Fibroblast of the aortic adventitia (primary cell): Measurements from ENCODE around the gene PRPH. TPM values are rescaled to one million over a fixed set of nuclear protein-coding genes. Genes with fewer than 3 reads are reported as not detected.

Source experiments
- DNase-seq: peaks from one replicate; pipeline ENCODE4 v3.0.0-alpha.2; 2010; ENCODE audit warnings: low read depth
- H3K4me3 ChIP-seq: 2 replicates; pipeline ENCODE4 v1.5.1; 2011; ENCODE audit warnings: low read depth, mild to moderate bottlenecking, control low read depth, low read length, moderate library complexity
- total RNA-seq: library from RNA; depleted of rRNA; stranded (reverse); fragments of >200 nt; gene quantifications from 2 replicates; pipeline ENCODE4 v1.2.3, GENCODE V29; 2012; ENCODE audit warnings: low replicate concordance
- TF ChIP-seq, protein P1 (sequence below): IDR thresholded peaks from 2 replicates; pipeline ENCODE4 v1.5.1; 2011; ENCODE audit warnings: mild to moderate bottlenecking, low read length, control low read depth, inconsistent platforms; ENCODE audit not compliant: insufficient read depth

PRPH gene
- total RNA-seq, 1 donor, result 0.18 TPM

DNA sequence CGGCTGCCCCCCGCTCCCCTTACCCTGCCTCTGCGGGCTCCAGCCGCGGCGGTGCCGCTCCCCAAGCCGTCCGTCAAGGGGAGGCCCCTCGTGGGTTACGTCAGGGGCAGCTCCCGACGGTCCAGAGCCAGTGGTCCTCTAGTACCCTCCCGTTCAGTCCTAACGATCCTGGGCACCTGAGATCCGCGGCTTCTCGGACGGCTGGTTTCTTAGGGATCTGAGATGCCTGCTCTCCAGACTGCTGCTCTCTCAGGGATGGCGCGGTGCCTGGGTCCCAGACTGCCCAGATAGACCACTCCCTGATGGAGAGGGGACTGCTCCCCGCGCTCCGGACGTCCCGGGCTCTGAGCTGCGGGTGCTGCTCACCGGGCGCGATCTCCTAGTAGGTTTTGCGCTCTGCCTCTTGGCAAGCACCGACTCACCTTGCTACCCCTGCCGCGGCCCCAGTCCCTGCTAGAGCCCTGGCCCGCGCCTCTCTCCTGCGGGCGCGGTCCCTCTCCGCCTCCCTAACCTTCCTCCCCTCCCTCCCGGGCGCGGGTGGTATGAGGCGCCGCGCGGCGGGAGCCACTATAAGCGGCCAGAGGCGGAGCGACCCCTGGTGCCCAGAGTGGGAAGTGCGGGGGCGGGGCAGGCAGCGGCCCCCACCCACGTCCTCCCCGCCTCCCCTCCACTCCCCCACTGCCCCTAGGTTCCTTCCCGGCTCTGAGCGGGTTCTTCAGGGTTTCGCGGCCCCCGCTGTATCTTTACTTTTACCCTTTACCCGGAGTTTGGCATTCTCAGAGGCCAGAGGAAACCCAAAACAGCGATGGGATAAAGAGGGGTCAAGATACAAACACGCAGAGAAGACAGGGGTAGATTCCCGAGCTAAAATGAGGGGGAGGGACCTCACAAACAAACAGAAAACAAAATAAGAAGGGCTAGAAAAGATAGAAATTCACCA lies 42.0 kb downstream of the PRPH start, which contains the start of gene C1QL4:
TSS of gene C1QL4 (minus strand) at position 544 of the 940 bp plus-strand sequence. CDS start 711 bp downstream, outside the sequence.
- TF ChIP-seq, protein P1, sequence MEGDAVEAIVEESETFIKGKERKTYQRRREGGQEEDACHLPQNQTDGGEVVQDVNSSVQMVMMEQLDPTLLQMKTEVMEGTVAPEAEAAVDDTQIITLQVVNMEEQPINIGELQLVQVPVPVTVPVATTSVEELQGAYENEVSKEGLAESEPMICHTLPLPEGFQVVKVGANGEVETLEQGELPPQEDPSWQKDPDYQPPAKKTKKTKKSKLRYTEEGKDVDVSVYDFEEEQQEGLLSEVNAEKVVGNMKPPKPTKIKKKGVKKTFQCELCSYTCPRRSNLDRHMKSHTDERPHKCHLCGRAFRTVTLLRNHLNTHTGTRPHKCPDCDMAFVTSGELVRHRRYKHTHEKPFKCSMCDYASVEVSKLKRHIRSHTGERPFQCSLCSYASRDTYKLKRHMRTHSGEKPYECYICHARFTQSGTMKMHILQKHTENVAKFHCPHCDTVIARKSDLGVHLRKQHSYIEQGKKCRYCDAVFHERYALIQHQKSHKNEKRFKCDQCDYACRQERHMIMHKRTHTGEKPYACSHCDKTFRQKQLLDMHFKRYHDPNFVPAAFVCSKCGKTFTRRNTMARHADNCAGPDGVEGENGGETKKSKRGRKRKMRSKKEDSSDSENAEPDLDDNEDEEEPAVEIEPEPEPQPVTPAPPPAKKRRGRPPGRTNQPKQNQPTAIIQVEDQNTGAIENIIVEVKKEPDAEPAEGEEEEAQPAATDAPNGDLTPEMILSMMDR, result peak; percentile 93
- peak; percentile 56 for DNase-seq
- peak within 1 kb of the TSS; percentile 60 for H3K4me3 ChIP-seq

DNA sequence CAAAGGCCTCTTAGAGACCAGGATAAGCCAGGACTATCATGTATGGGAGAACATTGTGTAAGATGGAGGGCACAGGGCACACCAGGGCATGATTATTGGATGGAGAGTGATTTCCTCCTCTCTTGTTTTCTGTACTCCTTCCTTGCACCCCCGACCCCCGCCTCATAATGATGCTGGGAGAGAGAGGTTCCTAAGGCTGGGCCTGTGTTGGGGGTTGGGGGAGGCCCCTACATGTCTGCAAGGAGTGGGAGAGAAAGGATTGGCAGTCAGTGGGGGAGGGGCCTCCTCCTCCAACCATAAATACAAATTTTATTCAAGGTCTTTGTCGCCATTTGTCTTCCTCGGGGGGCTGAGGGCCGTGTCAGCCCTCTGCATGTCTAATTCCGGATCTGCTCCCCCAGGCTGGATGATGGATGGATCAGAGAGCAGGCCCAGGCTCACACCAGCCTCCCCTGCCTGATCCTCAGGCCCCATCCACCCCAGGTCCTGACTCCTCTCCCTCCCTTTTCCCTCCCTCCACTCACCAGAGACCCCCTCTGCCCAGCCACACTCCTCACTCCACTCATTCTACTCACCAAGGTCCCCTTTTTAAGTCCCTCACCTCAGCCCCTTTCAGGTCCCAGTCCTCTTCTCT lies 44.0 kb downstream of the PRPH start:
- TF ChIP-seq, protein P1, result no peak
- no peak overlapping the region for H3K4me3 ChIP-seq
- no peak for DNase-seq

DNA sequence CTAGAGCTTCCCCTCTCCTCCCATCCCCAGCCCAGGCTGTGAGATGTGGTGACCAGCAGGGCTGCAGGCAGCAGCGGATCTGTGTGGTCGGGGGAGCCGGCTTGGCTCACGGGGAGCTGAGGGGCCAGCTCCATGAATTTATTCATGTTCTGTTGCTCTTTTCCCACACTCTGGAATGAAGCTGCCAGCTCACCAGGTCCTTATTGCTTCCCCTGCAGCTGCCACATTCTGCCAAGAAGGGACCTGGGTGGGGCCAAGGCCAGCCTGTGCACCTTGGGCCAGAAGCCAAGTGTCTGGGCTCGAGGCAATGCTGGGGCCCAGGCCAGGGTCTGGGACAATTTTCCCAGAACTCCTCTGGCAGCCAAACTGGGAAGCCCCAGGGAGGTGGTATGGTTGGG lies 44.5 kb downstream of the PRPH start:
- TF ChIP-seq, protein P1, result no peak
- no peak for DNase-seq
- no peak overlapping the region for H3K4me3 ChIP-seq

DNA sequence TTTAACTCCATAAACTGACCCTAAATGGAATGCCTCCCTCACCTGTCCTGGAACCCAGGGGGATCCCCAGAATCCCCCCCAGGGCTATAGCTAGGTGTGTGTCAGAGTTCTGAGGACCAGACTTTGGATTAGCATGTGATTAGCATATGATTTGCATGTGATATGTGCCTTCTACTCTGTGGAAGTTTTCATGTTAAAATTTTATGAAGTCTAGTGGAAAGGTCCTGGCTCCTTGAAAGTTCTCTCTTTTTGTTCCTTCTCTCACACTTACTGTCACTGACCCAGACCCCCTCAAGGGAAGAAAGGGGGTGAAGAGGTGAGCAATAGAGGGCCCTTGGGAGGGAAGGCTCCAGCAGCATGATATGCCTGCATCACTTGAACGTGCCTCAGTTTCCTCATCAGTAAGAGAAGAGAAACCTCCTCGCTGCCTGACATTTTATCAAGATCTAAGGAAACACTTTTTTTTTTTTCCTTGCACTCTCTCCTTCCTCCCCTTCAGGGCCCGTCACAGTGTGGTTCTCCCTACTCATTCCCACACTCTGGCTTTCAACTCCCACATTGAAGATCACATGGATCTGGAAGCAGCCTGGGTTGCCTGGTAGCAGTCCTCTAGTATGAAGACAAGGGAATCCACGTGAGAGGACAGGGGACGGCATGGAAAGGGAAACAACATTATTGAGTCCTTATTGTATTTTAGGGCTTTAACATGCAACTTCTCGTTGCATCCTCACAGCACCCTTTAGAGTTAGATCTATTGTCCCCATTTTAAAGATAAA lies 45.3 kb downstream of the PRPH start:
- TF ChIP-seq, protein P1, result no peak
- DNase-seq, result no peak
- no peak overlapping the region for H3K4me3 ChIP-seq

DNA sequence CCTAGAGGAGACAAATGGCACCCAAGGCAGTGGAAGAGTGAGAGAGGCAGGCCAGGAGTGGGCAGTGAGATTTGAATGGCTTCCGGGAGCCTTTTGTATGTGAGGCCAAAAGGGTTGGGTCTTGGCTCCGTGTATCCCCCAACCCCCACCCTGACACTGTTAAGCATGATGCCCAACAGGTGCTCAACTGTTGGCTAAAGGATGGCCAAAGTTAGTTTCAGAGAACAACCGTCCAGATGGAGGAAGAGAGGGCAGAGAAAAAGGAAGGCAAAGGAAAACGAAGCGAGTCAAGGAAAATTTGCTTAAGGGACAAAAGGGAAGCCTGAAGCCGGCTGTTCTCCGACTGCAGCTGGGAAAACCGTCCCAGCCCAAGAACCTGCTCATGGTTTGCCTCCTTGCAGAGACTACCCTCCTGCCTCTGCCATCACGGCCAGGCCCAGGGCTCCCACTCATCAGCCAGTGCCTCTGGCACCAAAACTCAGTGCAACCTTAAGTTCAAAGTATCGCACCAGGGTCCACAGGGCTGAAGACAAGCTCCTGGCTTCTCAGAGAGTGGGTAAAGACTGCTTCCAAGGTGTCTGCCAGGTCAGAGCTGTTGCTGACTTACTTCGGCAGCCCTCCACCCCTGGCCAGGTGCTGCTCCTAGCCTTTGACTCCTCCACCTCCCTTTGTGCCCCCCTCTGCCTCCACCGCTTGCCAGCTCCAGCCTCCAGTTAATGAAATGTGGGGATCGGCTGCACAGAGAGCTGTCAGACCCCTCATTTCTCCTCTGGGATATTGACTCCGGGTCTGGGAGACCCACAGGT lies 46.2 kb downstream of the PRPH start:
- DNase-seq, result no peak
- no peak overlapping the region for H3K4me3 ChIP-seq
- TF ChIP-seq, protein P1, result no peak

DNA sequence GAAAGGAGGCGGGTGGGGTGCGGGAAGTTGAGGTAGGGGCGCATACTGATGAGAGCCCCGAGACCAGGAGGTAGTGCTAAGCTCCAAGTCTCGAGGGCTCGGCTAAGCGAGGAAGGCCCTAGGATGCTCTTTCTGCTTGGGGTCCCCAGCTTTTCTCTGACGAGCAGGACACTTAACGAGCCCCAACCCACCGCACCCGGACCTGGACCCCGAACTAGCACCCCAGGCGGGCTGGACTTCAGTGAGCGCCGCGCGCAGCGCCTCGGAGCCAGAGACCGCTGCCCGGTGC lies 46.8 kb downstream of the PRPH start:
- peak overlapping the region; percentile 56 for H3K4me3 ChIP-seq
- DNase-seq, result no peak
- TF ChIP-seq, protein P1, result no peak
